Measurements from ENCODE around the gene ACACA. TPM values are rescaled to one million over a fixed set of nuclear protein-coding genes. Genes with fewer than 3 reads are reported as not detected.

Gene ACACA
- polyA plus RNA-seq, 1 experiment = 26.9 TPM

- TF ChIP-seq CTCF (IDR thresholded peaks at IDR 0.05; ENCODE audit: insufficient read depth, low read depth, low read length) = peak; percentile 6; the same call in 1 of the 2 replicates
- H3K4me3 ChIP-seq (ENCODE audit: low read depth, low read length) = no peak overlapping the region
- peaks cover 1% of the 10 kb centered on the region; the same call in 1 of the 2 replicates for H3K36me3 ChIP-seq (ENCODE audit: control insufficient read depth, insufficient read depth, low read length)
- DNase-seq (ENCODE audit: low read depth) = no peak
- POLR2A ChIA-PET = no interaction called here
- no peaks in the 10 kb centered on the region for H3K27me3 ChIP-seq (ENCODE audit: control insufficient read depth, insufficient read depth, low read length)
- CTCF ChIA-PET = interaction anchor here (0.9 to 1.2 kb wide), 3 partner anchors 9 to 17 kb away, joined by 3 read pairs; no protein-coding TSS in a partner anchor
Measured at GRCh38 chr17:37190493-37190892, 216.1 kb downstream of the ACACA start.

GRCh38 chr17:37188157-37188556 lies 218.5 kb downstream of the ACACA start:
- POLR2A ChIA-PET = no interaction called here
- H3K36me3 ChIP-seq (ENCODE audit: control insufficient read depth, insufficient read depth, low read length) = peaks cover 1% of the 10 kb centered on the region; the same call in 1 of the 2 replicates

GRCh38 chr17:37187262-37187661 lies 219.4 kb downstream of the ACACA start:
- CTCF ChIA-PET = no interaction called here
- H3K4me3 ChIP-seq (ENCODE audit: low read depth, low read length) = no peak overlapping the region
- DNase-seq (ENCODE audit: low read depth) = peak; percentile 20
- POLR2A ChIA-PET = no interaction called here
- peaks cover 1% of the 10 kb centered on the region; the same call in 1 of the 2 replicates for H3K36me3 ChIP-seq (ENCODE audit: control insufficient read depth, insufficient read depth, low read length)
- TF ChIP-seq CTCF (IDR thresholded peaks at IDR 0.05; ENCODE audit: insufficient read depth, low read depth, low read length) = no peak
- H3K27me3 ChIP-seq (ENCODE audit: control insufficient read depth, insufficient read depth, low read length) = no peaks in the 10 kb centered on the region

More at GRCh38 chr17:37188157-37188556, 218.5 kb downstream of the ACACA start:
- Histone ChIP-seq H3K4me3 (ENCODE audit: low read depth, low read length) (no peak overlapping the region), H3K27me3 (ENCODE audit: control insufficient read depth, insufficient read depth, low read length) (no peaks in the 10 kb centered on the region)
- CTCF ChIA-PET = no interaction called here
- no peak for TF ChIP-seq CTCF (IDR thresholded peaks at IDR 0.05; ENCODE audit: insufficient read depth, low read depth, low read length)
- no peak for DNase-seq (ENCODE audit: low read depth)

GRCh38 chr17:37182786-37183465 lies 223.7 kb downstream of the ACACA start:
- H3K4me3 ChIP-seq (ENCODE audit: low read depth, low read length) = no peak overlapping the region
- no peak for TF ChIP-seq CTCF (IDR thresholded peaks at IDR 0.05; ENCODE audit: insufficient read depth, low read depth, low read length)
- peaks cover 1% of the 10 kb centered on the region; the same call in 1 of the 2 replicates for H3K36me3 ChIP-seq (ENCODE audit: control insufficient read depth, insufficient read depth, low read length)
- no peaks in the 10 kb centered on the region for H3K27me3 ChIP-seq (ENCODE audit: control insufficient read depth, insufficient read depth, low read length)
- no peak for DNase-seq (ENCODE audit: low read depth)
- ChIA-PET CTCF (interaction anchor here (0.6 to 1.0 kb wide), 3 partner anchors 9 to 1583 kb away, joined by 3 read pairs; no protein-coding TSS in a partner anchor), POLR2A (no interaction called here)

GRCh38 chr17:37180376-37180775 lies 226.3 kb downstream of the ACACA start:
- ChIA-PET CTCF (interaction anchor here (0.5 to 2.2 kb wide), 5 partner anchors 11 to 577 kb away, joined by 3 to 7 read pairs (median 3); no protein-coding TSS in a partner anchor), POLR2A (no interaction called here)
- H3K36me3 ChIP-seq (ENCODE audit: control insufficient read depth, insufficient read depth, low read length) = no peaks in the 10 kb centered on the region
- H3K4me3 ChIP-seq (ENCODE audit: low read depth, low read length) = no peak overlapping the region
- DNase-seq (ENCODE audit: low read depth) = no peak
- TF ChIP-seq CTCF (IDR thresholded peaks at IDR 0.05; ENCODE audit: insufficient read depth, low read depth, low read length) = no peak
- H3K27me3 ChIP-seq (ENCODE audit: control insufficient read depth, insufficient read depth, low read length) = no peaks in the 10 kb centered on the region

Data from BJ (cell line).